IMR-90 (cell line): ENCODE data around the gene RAB15. TPM values are rescaled to one million over a fixed set of nuclear protein-coding genes. Genes with fewer than 3 reads are reported as not detected.

Source experiments
- ATAC-seq: fragments of 200-7000 bp; cut with Tn5 transposase; 2 replicates; pipeline ENCODE4 v1.9.1; 2020; ENCODE audit warnings: low read depth, mild to moderate bottlenecking, moderate library complexity
- BruUV-seq: library from RNA; stranded (reverse); fragments of 400-500 nt; replicated peaks from 2 replicates; lab custom pipeline; 2021; lab: Mats Ljungman, UMichigan
- CTCF ChIA-PET: fragments of 300-600 bp; formaldehyde crosslinking; extraction: SDS; loops from one replicate; lab custom pipeline; 2021; ENCODE audit warnings: antibody characterized with exemption; lab: Yijun Ruan, JAX
- POLR2A ChIA-PET: fragments of 300-600 bp; sonication (Branson Sonifier 250); formaldehyde crosslinking; loops from one replicate; lab custom pipeline; 2022; ENCODE audit warnings: antibody characterized with exemption; ENCODE audit not compliant: unreplicated experiment; lab: Charles Lee
- DNase-seq: peaks from one replicate; pipeline ENCODE4 v3.0.0; 2013
- H2AFZ ChIP-seq: replicated peaks from 2 replicates; pipeline ENCODE3; 2013; ENCODE audit warnings: low read length, mild to moderate bottlenecking; ENCODE audit not compliant: poor library complexity
- H2AK5ac ChIP-seq: 2 replicates; pipeline ENCODE4 v1.6.1; 2013; ENCODE audit warnings: low read depth, low read length, inconsistent platforms
- H2AK9ac ChIP-seq: replicated peaks from 2 replicates; pipeline ENCODE3; 2013; ENCODE audit warnings: mild to moderate bottlenecking, low read depth, low read length, moderate library complexity; ENCODE audit not compliant: poor library complexity
- H2BK120ac ChIP-seq: 2 replicates; pipeline ENCODE4 v1.6.1; 2013; ENCODE audit warnings: low read depth, low read length, inconsistent platforms
- H2BK15ac ChIP-seq: 3 replicates; pipeline ENCODE4 v1.6.1; 2013; ENCODE audit warnings: low read depth, low read length, inconsistent platforms
- H2BK20ac ChIP-seq: 2 replicates; pipeline ENCODE4 v1.6.1; 2013; ENCODE audit warnings: low read depth, mild to moderate bottlenecking, inconsistent platforms, low read length, moderate library complexity
- H2BK5ac ChIP-seq: 2 replicates; pipeline ENCODE4 v1.6.1; 2013; ENCODE audit warnings: mild to moderate bottlenecking, low read depth, low read length, inconsistent platforms; ENCODE audit not compliant: poor library complexity, severe bottlenecking
- H3K14ac ChIP-seq: replicated peaks from 2 replicates; pipeline ENCODE4 v1.6.1; 2013; ENCODE audit warnings: low read depth, low read length, inconsistent platforms
- H3K18ac ChIP-seq: 2 replicates; pipeline ENCODE4 v1.6.1; 2013; ENCODE audit warnings: low read depth, low read length, control low read depth
- H3K23ac ChIP-seq: 2 replicates; pipeline ENCODE4 v1.6.1; 2013; ENCODE audit warnings: low read depth, low read length, inconsistent platforms
- H3K27ac ChIP-seq: 2 replicates; pipeline ENCODE4 v1.5.1; 2013; ENCODE audit warnings: mild to moderate bottlenecking, control low read depth, low read length; ENCODE audit not compliant: insufficient read depth
- H3K27me3 ChIP-seq: 2 replicates; pipeline ENCODE4 v1.6.1; 2013; ENCODE audit warnings: low read length; ENCODE audit not compliant: control insufficient read depth, insufficient read depth
- H3K36me3 ChIP-seq: 2 replicates; pipeline ENCODE4 v1.6.1; 2013; ENCODE audit warnings: low read length, mixed read lengths; ENCODE audit not compliant: control insufficient read depth, insufficient read depth
- H3K4ac ChIP-seq: 2 replicates; pipeline ENCODE4 v1.6.1; 2013; ENCODE audit warnings: low read depth, low read length, inconsistent platforms
- H3K4me1 ChIP-seq: 2 replicates; pipeline ENCODE4 v1.6.1; 2013; ENCODE audit warnings: low read length, mixed read lengths; ENCODE audit not compliant: control insufficient read depth, insufficient read depth
- H3K4me2 ChIP-seq: 2 replicates; pipeline ENCODE4 v1.6.1; 2013; ENCODE audit warnings: low read depth, mild to moderate bottlenecking, control low read depth, low read length, moderate library complexity
- H3K4me3 ChIP-seq: 2 replicates; pipeline ENCODE4 v1.5.1; 2013; ENCODE audit warnings: low read depth, mild to moderate bottlenecking, control low read depth, low read length, moderate library complexity; ENCODE audit not compliant: insufficient read depth
- H3K56ac ChIP-seq: 2 replicates; pipeline ENCODE4 v1.6.1; 2013; ENCODE audit warnings: low read length, inconsistent platforms; ENCODE audit not compliant: insufficient read depth; ENCODE audit errors: extremely low read depth
- H3K79me1 ChIP-seq, 2 experiments: 2 replicates each; pipeline ENCODE4 v1.6.1; 2013; ENCODE audit warnings: low read length in 2 of 2, inconsistent platforms in 1 of 2, low read depth in 1 of 2
- H3K9ac ChIP-seq: 2 replicates; pipeline ENCODE4 v1.6.1; 2013; ENCODE audit warnings: low read depth, low read length, control low read depth
- H3K9me1 ChIP-seq: 2 replicates; pipeline ENCODE4 v1.6.1; 2013; ENCODE audit warnings: low read length, inconsistent platforms; ENCODE audit not compliant: insufficient read depth
- H3K9me3 ChIP-seq: 2 replicates; pipeline ENCODE4 v1.6.1; 2013; ENCODE audit warnings: low read length; ENCODE audit not compliant: control insufficient read depth, insufficient read depth
- H4K20me1 ChIP-seq: 2 replicates; pipeline ENCODE4 v1.6.1; 2013; ENCODE audit warnings: low read length, inconsistent platforms; ENCODE audit not compliant: insufficient read depth
- H4K5ac ChIP-seq: 2 replicates; pipeline ENCODE4 v1.6.1; 2013; ENCODE audit warnings: mild to moderate bottlenecking, low read depth, low read length, control low read depth
- H4K8ac ChIP-seq, 2 experiments: 2 replicates each; pipeline ENCODE4 v1.6.1; 2013; ENCODE audit warnings: low read depth in 2 of 2, low read length in 2 of 2, control low read depth in 1 of 2, inconsistent platforms in 1 of 2
- H4K91ac ChIP-seq: 2 replicates; pipeline ENCODE4 v1.6.1; 2013; ENCODE audit warnings: low read depth, low read length, inconsistent platforms; ENCODE audit not compliant: insufficient read depth
- CEBPB ChIP-seq: IDR thresholded peaks from 2 replicates; pipeline ENCODE4 v1.6.1; 2012; ENCODE audit warnings: low read depth, low read length, improper control_type of control experiment
- FOS ChIP-seq: fragments of 150-350 bp; IDR thresholded peaks from 2 replicates; pipeline ENCODE4 v1.6.1; 2016; ENCODE audit warnings: low read depth, low read length
- MAFK ChIP-seq: IDR thresholded peaks from 2 replicates; pipeline ENCODE4 v1.6.1; 2012; ENCODE audit warnings: low read depth, low read length, improper control_type of control experiment
- MAZ ChIP-seq: IDR thresholded peaks from 2 replicates; pipeline ENCODE4 v1.6.1; 2012; ENCODE audit warnings: low read depth, mild to moderate bottlenecking, low read length, improper control_type of control experiment, moderate library complexity, borderline replicate concordance
- MXI1 ChIP-seq: IDR thresholded peaks from 2 replicates; pipeline ENCODE4 v1.6.1; 2012; ENCODE audit warnings: low read depth, mild to moderate bottlenecking, low read length, moderate library complexity, borderline replicate concordance
- NFE2L2 ChIP-seq: fragments of 150-350 bp; IDR thresholded peaks from 2 replicates; pipeline ENCODE4 v1.6.1; 2016; ENCODE audit warnings: low read depth, mild to moderate bottlenecking, low read length
- RAD21 ChIP-seq: IDR thresholded peaks from 2 replicates; pipeline ENCODE4 v1.6.1; 2012; ENCODE audit warnings: low read length, improper control_type of control experiment
- RCOR1 ChIP-seq: IDR thresholded peaks from 2 replicates; pipeline ENCODE4 v1.6.1; 2012; ENCODE audit warnings: mild to moderate bottlenecking, low read length, improper control_type of control experiment; ENCODE audit not compliant: insufficient replicate concordance
- WGBS, 2 experiments: methylation state at CpG; one replicate each; pipeline versions ENCODE4 v1.1.5 to v1.1.7; 2013; ENCODE audit warnings: missing lambda C conversion rate in 2 of 2; ENCODE audit not compliant: insufficient read length in 1 of 2; ENCODE audit errors: extremely low coverage in 2 of 2; 5-methylcytosine and 5-hydroxymethylcytosine counted together
- dilution Hi-C: fragments of 300-500 bp; cut with HindIII; formaldehyde crosslinking; loops from one replicate; pipeline ENCODE4 v1.14.3; 2018; ENCODE audit warnings: low sequenced_read_pairs; ENCODE audit not compliant: unreplicated experiment
- in situ Hi-C: fragments of 300-500 bp; cut with MboI; formaldehyde crosslinking; loops from 3 replicates; pipeline ENCODE4 v1.14.3; 2019; ENCODE audit warnings: low sequenced_read_pairs, inconsistent platforms, mixed read lengths
- intact Hi-C: fragments of 100-400 bp; cut with micrococcal nuclease; formaldehyde crosslinking; loops from 2 replicates; pipeline ENCODE4 v1.10.0; 2022
- polyA plus RNA-seq, 3 experiments: library from polyadenylated mRNA; depleted of rRNA; stranded (reverse); fragments of >200 nt; gene quantifications; 2 replicates each; pipeline ENCODE4 v1.2.3, GENCODE V29; 2012; ENCODE audit warnings: low replicate concordance in 1 of 3
- total RNA-seq: library from RNA; depleted of rRNA; stranded (reverse); fragments of >200 nt; gene quantifications from 2 replicates; pipeline ENCODE4 v1.2.3, GENCODE V29; 2012
- TF ChIP-seq, protein P1 (sequence below): fragments of 150-350 bp; IDR thresholded peaks from 2 replicates; pipeline ENCODE4 v1.6.1; 2016; ENCODE audit warnings: low read depth, mild to moderate bottlenecking, low read length, moderate library complexity, borderline replicate concordance
- TF ChIP-seq, protein P2 (sequence below): conservative IDR thresholded peaks from 2 replicates; pipeline ENCODE4 v1.5.1; 2012; ENCODE audit warnings: mild to moderate bottlenecking, low read depth, low read length, improper control_type of control experiment

The RAB15 gene
- total and polyA plus RNA-seq, 2 of the 4 experiments (the other 2 are of a cell fraction): 3.4 to 7.8 TPM

DNA sequence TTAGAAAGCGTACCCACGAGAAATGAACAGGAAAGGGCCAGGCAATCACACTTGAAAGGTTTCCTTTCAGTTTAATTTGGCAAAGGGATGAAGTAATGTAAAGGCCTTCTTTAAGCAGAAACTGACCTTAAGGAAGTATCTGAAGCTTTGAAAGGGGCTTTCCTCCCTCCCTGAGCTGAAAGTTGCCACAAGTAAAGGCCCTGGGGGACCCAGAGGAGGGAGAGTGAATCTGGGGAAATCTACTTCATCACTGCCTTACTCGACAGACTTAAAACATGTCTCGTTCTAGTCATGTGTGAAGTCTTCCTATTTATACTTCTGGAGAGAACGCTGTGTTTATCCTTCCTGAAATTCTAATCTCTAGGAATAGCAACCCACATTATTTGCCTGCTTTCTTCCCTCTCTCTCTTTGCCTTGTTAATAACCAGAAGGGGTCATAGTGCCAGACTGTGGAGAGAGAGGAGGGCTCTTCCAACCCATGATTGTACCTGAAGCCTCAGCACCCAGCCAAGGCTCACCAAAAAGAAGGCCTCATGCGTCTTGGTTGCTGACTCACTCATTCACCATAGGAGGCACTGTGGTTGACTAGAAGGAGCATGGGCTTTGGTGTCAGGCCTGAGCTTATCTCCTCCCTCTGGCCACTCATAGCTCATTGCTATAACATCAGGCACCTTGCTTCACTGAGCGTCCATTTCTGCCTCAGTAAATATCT lies 19.4 kb downstream of the RAB15 start:
- H3K27ac ChIP-seq: no peak overlapping the region
- H2AK9ac ChIP-seq: no peak overlapping the region
- no peak overlapping the region for H2BK20ac ChIP-seq
- ATAC-seq (no peak), DNase-seq (no peak)
- ChIA-PET POLR2A (no interaction called here), CTCF (no interaction called here)
- H3K23ac ChIP-seq: no peak overlapping the region
- H4K20me1 ChIP-seq: no peaks in the 10 kb centered on the region
- H3K9me3 ChIP-seq: no peaks in the 10 kb centered on the region
- no peak overlapping the region for H3K4ac ChIP-seq
- no peaks in the 10 kb centered on the region; a peak in 1 of 4 replicates for H3K79me1 ChIP-seq
- intact Hi-C loops (no loop called here), dilution Hi-C loops (no loop called here), in situ Hi-C loops (no loop called here)
- peaks cover 6% of the 10 kb centered on the region; the same call in 1 of the 2 replicates for H3K36me3 ChIP-seq
- H3K4me3 ChIP-seq: no peak overlapping the region
- no peak overlapping the region for H3K9ac ChIP-seq
- WGBS, 2 experiments: no CpG with 5 or more reads among the region's 7 CpGs
- H2AK5ac ChIP-seq: no peak overlapping the region
- H4K5ac ChIP-seq: no peak overlapping the region
- H3K18ac ChIP-seq: no peak overlapping the region
- no peaks in the 10 kb centered on the region for H3K27me3 ChIP-seq
- H4K91ac ChIP-seq: no peak overlapping the region
- H4K8ac ChIP-seq: no peak overlapping the region
- 0 out of 2 replicates have a peak, but pooled peaks cover 2% of the 10 kb centered on the region for H3K9me1 ChIP-seq
- H2BK5ac ChIP-seq: no peak overlapping the region
- no peak overlapping the region for H3K14ac ChIP-seq
- no TSS peak for BruUV-seq
- no peak for TF ChIP-seq RAD21
- TF ChIP-seq FOS: no peak
- TF ChIP-seq RCOR1: no peak
- TF ChIP-seq, protein P1, sequence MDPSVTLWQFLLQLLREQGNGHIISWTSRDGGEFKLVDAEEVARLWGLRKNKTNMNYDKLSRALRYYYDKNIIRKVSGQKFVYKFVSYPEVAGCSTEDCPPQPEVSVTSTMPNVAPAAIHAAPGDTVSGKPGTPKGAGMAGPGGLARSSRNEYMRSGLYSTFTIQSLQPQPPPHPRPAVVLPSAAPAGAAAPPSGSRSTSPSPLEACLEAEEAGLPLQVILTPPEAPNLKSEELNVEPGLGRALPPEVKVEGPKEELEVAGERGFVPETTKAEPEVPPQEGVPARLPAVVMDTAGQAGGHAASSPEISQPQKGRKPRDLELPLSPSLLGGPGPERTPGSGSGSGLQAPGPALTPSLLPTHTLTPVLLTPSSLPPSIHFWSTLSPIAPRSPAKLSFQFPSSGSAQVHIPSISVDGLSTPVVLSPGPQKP: no peak
- no peak for TF ChIP-seq CEBPB
- TF ChIP-seq MXI1: no peak
- no peak for TF ChIP-seq NFE2L2
- TF ChIP-seq MAZ: no peak
- TF ChIP-seq, protein P2, sequence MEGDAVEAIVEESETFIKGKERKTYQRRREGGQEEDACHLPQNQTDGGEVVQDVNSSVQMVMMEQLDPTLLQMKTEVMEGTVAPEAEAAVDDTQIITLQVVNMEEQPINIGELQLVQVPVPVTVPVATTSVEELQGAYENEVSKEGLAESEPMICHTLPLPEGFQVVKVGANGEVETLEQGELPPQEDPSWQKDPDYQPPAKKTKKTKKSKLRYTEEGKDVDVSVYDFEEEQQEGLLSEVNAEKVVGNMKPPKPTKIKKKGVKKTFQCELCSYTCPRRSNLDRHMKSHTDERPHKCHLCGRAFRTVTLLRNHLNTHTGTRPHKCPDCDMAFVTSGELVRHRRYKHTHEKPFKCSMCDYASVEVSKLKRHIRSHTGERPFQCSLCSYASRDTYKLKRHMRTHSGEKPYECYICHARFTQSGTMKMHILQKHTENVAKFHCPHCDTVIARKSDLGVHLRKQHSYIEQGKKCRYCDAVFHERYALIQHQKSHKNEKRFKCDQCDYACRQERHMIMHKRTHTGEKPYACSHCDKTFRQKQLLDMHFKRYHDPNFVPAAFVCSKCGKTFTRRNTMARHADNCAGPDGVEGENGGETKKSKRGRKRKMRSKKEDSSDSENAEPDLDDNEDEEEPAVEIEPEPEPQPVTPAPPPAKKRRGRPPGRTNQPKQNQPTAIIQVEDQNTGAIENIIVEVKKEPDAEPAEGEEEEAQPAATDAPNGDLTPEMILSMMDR: no peak
- no peak for TF ChIP-seq MAFK
- no peak overlapping the region for H3K56ac ChIP-seq
- H2AFZ ChIP-seq: no peak overlapping the region
- no peaks in the 10 kb centered on the region for H3K4me1 ChIP-seq
- no peak overlapping the region for H2BK120ac ChIP-seq
- H2BK15ac ChIP-seq: no peak overlapping the region
- no peak overlapping the region for H3K4me2 ChIP-seq
